HCT116 (cell line): ENCODE measurements around the gene CPNE2.

ENCODE experiments used
- POLR2A ChIP-seq: IDR thresholded peaks from 2 replicates; pipeline ENCODE4 v1.7.0; 2011; ENCODE audit warnings: borderline replicate concordance; ENCODE audit not compliant: insufficient read depth, insufficient read length; ENCODE audit errors: extremely low read depth
- TF ChIP-seq, protein P1 (sequence below), 3 experiments: fragments of 200-600 bp in 1 of 3; sonication (generic) in 1 of 3; IDR thresholded peaks in 2 of 3; conservative IDR thresholded peaks in 1 of 3; 2 replicates each; pipeline ENCODE4 v1.5.1; 2012 to 2017; ENCODE audit warnings: low read depth in 2 of 3, low read length in 2 of 3, antibody characterized with exemption in 1 of 3, borderline replicate concordance in 1 of 3, control low read depth in 1 of 3, mild to moderate bottlenecking in 1 of 3, mixed read lengths in 1 of 3, mixed run types in 1 of 3, moderate library complexity in 1 of 3; ENCODE audit not compliant: insufficient read depth in 1 of 3

DNA sequence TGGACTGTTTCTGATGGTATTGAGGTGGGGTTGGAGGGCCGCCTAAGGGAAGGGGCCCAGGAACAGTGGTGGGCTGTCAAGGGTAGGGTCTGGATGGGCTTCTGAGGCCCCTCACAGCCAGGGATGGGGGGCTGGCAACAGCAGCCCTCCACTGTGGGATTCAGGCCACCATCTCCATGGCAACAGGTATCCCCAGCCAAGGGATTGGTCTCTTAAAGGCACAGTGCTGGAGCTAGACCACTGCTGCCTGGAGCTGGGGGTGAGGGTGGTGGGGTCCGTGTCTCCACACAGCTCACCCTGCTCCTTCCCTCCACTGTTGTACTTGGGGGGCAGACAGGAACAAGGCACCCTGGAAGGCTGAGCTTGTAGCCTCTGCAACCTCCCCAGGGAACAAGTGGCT is 51.6 kb downstream of the CPNE2 start:
- TF ChIP-seq, protein P1, sequence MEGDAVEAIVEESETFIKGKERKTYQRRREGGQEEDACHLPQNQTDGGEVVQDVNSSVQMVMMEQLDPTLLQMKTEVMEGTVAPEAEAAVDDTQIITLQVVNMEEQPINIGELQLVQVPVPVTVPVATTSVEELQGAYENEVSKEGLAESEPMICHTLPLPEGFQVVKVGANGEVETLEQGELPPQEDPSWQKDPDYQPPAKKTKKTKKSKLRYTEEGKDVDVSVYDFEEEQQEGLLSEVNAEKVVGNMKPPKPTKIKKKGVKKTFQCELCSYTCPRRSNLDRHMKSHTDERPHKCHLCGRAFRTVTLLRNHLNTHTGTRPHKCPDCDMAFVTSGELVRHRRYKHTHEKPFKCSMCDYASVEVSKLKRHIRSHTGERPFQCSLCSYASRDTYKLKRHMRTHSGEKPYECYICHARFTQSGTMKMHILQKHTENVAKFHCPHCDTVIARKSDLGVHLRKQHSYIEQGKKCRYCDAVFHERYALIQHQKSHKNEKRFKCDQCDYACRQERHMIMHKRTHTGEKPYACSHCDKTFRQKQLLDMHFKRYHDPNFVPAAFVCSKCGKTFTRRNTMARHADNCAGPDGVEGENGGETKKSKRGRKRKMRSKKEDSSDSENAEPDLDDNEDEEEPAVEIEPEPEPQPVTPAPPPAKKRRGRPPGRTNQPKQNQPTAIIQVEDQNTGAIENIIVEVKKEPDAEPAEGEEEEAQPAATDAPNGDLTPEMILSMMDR (IDR thresholded peaks at IDR 0.05 in 2 of 3, conservative IDR thresholded peaks at IDR 0.05 in 1 of 3; ENCODE audit: borderline replicate concordance in 1 of 3, insufficient read depth in 1 of 3, low read depth in 2 of 3, low read length in 2 of 3), result no peak
- no peak for TF ChIP-seq POLR2A
